H9 (cell line): ENCODE results near the gene URB1. TPM values are rescaled to one million over a fixed set of nuclear protein-coding genes. Genes with fewer than 3 reads are reported as not detected.

Experiments
- DNase-seq: peaks from one replicate; pipeline ENCODE4 v3.0.0-alpha.2; 2017
- H2AFZ ChIP-seq: one replicate; pipeline ENCODE4 v1.6.1; 2013; ENCODE audit warnings: mild to moderate bottlenecking, low read length, control low read depth, moderate library complexity
- H2AK5ac ChIP-seq: 2 replicates; pipeline ENCODE4 v1.6.1; 2013; ENCODE audit warnings: low read length, control low read depth, mixed read lengths; ENCODE audit not compliant: insufficient read length
- H2BK120ac ChIP-seq: one replicate; pipeline ENCODE4 v1.6.1; 2013; ENCODE audit warnings: low read depth, mild to moderate bottlenecking, low read length, control low read depth, inconsistent platforms; ENCODE audit not compliant: poor library complexity, severe bottlenecking
- H2BK12ac ChIP-seq: 2 replicates; pipeline ENCODE4 v1.6.1; 2013; ENCODE audit warnings: low read length, control low read depth, mixed read lengths, low read depth; ENCODE audit not compliant: insufficient read length
- H2BK15ac ChIP-seq: 2 replicates; pipeline ENCODE4 v1.6.1; 2013; ENCODE audit warnings: low read depth, low read length, control low read depth
- H2BK20ac ChIP-seq: one replicate; pipeline ENCODE4 v1.6.1; 2013; ENCODE audit warnings: low read depth, mild to moderate bottlenecking, low read length, control low read depth, inconsistent platforms; ENCODE audit not compliant: poor library complexity, severe bottlenecking
- H2BK5ac ChIP-seq: 2 replicates; pipeline ENCODE4 v1.6.1; 2013; ENCODE audit warnings: low read length, control low read depth, mixed read lengths; ENCODE audit not compliant: insufficient read length
- H3K14ac ChIP-seq: 2 replicates; pipeline ENCODE4 v1.6.1; 2013; ENCODE audit warnings: low read length, control low read depth; ENCODE audit not compliant: insufficient read depth
- H3K18ac ChIP-seq: 2 replicates; pipeline ENCODE4 v1.6.1; 2013; ENCODE audit warnings: low read depth, mild to moderate bottlenecking, mixed read lengths, low read length, control low read depth; ENCODE audit not compliant: insufficient read length
- H3K23ac ChIP-seq: 2 replicates; pipeline ENCODE4 v1.6.1; 2013; ENCODE audit warnings: low read length, control low read depth, mixed read lengths, low read depth; ENCODE audit not compliant: insufficient read length
- H3K23me2 ChIP-seq: 2 replicates; pipeline ENCODE4 v1.6.1; 2013; ENCODE audit warnings: low read depth, mild to moderate bottlenecking, mixed read lengths, low read length, control low read depth; ENCODE audit not compliant: insufficient read length, poor library complexity, severe bottlenecking
- H3K27ac ChIP-seq: 2 replicates; pipeline ENCODE4 v1.5.1; 2013; ENCODE audit warnings: low read length, control low read depth, mixed read lengths, low read depth; ENCODE audit not compliant: insufficient read length
- H3K27me3 ChIP-seq: 2 replicates; pipeline ENCODE4 v1.6.1; 2013; ENCODE audit warnings: low read length, control low read depth, inconsistent platforms; ENCODE audit not compliant: insufficient read depth
- H3K4ac ChIP-seq: 2 replicates; pipeline ENCODE4 v1.6.1; 2013; ENCODE audit warnings: low read depth, mild to moderate bottlenecking, control low read depth, inconsistent platforms, low read length, moderate library complexity
- H3K4me1 ChIP-seq: 2 replicates; pipeline ENCODE4 v1.6.1; 2013; ENCODE audit warnings: low read length, control low read depth, inconsistent platforms; ENCODE audit not compliant: insufficient read depth
- H3K4me2 ChIP-seq: 2 replicates; pipeline ENCODE4 v1.6.1; 2013; ENCODE audit warnings: low read length, control low read depth, mixed read lengths; ENCODE audit not compliant: insufficient read length, insufficient read depth
- H3K56ac ChIP-seq: 2 replicates; pipeline ENCODE4 v1.6.1; 2013; ENCODE audit warnings: low read depth, mild to moderate bottlenecking, mixed read lengths, low read length, control low read depth; ENCODE audit not compliant: insufficient read length
- H3K79me1 ChIP-seq: 2 replicates; pipeline ENCODE4 v1.6.1; 2013; ENCODE audit warnings: low read depth, mild to moderate bottlenecking, moderate library complexity, low read length, control low read depth, inconsistent platforms; ENCODE audit not compliant: insufficient read depth, poor library complexity, severe bottlenecking
- H3K79me2 ChIP-seq: 2 replicates; pipeline ENCODE4 v1.6.1; 2013; ENCODE audit warnings: low read length, control low read depth, inconsistent platforms; ENCODE audit not compliant: insufficient read depth
- H3K9ac ChIP-seq: 2 replicates; pipeline ENCODE4 v1.6.1; 2013; ENCODE audit warnings: low read length, control low read depth, mixed read lengths; ENCODE audit not compliant: insufficient read length; ENCODE audit errors: extremely low read depth
- H3K9me3 ChIP-seq: one replicate; pipeline ENCODE4 v1.6.1; 2013; ENCODE audit warnings: low read depth, low read length, inconsistent platforms; ENCODE audit not compliant: control insufficient read depth
- H3T11ph ChIP-seq: one replicate; pipeline ENCODE4 v1.6.1; 2013; ENCODE audit warnings: mild to moderate bottlenecking, low read length, control low read depth, inconsistent platforms
- H4K20me1 ChIP-seq: one replicate; pipeline ENCODE4 v1.6.1; 2013; ENCODE audit not compliant: control insufficient read depth, insufficient read length, insufficient read depth
- H4K5ac ChIP-seq: 2 replicates; pipeline ENCODE4 v1.6.1; 2013; ENCODE audit warnings: low read depth, mild to moderate bottlenecking, mixed read lengths, low read length, control low read depth; ENCODE audit not compliant: insufficient read length
- H4K8ac ChIP-seq: replicated peaks from 2 replicates; pipeline ENCODE4 v1.6.1; 2013; ENCODE audit warnings: low read length, control low read depth, mixed read lengths, low read depth; ENCODE audit not compliant: insufficient read length
- H4K91ac ChIP-seq: 2 replicates; pipeline ENCODE4 v1.6.1; 2013; ENCODE audit warnings: low read depth, mild to moderate bottlenecking, moderate library complexity, mixed read lengths, low read length, control low read depth; ENCODE audit not compliant: insufficient read length
- H3K27ac Mint-ChIP-seq, 3 experiments: 2 replicates in 2 of 3; 3 replicates in 1 of 3; pipeline ENCODE4 v1.8.0; 2020 to 2021; ENCODE audit warnings: mixed read lengths in 3 of 3, mild to moderate bottlenecking in 1 of 3, moderate library complexity in 1 of 3
- H3K27me3 Mint-ChIP-seq: 2 replicates; pipeline ENCODE4 v1.8.0; 2021; ENCODE audit warnings: low read depth, mild to moderate bottlenecking, moderate library complexity, mixed read lengths
- H3K36me3 Mint-ChIP-seq, 3 experiments: 2 replicates in 2 of 3; 3 replicates in 1 of 3; pipeline ENCODE4 v1.8.0; 2020 to 2021; ENCODE audit warnings: low read depth in 3 of 3, mixed read lengths in 3 of 3; ENCODE audit not compliant: insufficient read depth in 1 of 3
- H3K4me1 Mint-ChIP-seq, 2 experiments: 2 replicates each; pipeline ENCODE4 v1.8.0; 2020; ENCODE audit warnings: mixed read lengths in 2 of 2
- H3K4me3 Mint-ChIP-seq, 2 experiments: 2 replicates in 1 of 2; 3 replicates in 1 of 2; pipeline ENCODE4 v1.8.0; 2020 to 2021; ENCODE audit warnings: mild to moderate bottlenecking in 2 of 2, mixed read lengths in 2 of 2, moderate library complexity in 1 of 2
- H3K9me3 Mint-ChIP-seq, 2 experiments: 2 replicates in 1 of 2; 3 replicates in 1 of 2; pipeline ENCODE4 v1.8.0; 2020; ENCODE audit warnings: mild to moderate bottlenecking in 2 of 2, mixed read lengths in 2 of 2, moderate library complexity in 1 of 2
- WGBS: extraction: QIAGEN DNeasy Blood & Tissue Kit; methylation state at CpG from one replicate; pipeline ENCODE4 v1.1.7; 2013; ENCODE audit warnings: missing lambda C conversion rate, low lambda C conversion rate, mixed read lengths; ENCODE audit not compliant: insufficient read length; ENCODE audit errors: extremely low coverage; 5-methylcytosine and 5-hydroxymethylcytosine counted together
- total RNA-seq: library from RNA; stranded (reverse); gene quantifications from 2 replicates; pipeline ENCODE4 v1.2.1, GENCODE V29; 2021
- TF ChIP-seq, protein P1 (sequence below): fragments of 200-600 bp; sonication (generic); conservative IDR thresholded peaks from 3 replicates; pipeline ENCODE4 v1.8.0; 2021; ENCODE audit warnings: antibody characterized with exemption, mild to moderate bottlenecking

Gene URB1
- total RNA-seq, 1 experiment from 2014 or later, result 23.5 TPM

DNA sequence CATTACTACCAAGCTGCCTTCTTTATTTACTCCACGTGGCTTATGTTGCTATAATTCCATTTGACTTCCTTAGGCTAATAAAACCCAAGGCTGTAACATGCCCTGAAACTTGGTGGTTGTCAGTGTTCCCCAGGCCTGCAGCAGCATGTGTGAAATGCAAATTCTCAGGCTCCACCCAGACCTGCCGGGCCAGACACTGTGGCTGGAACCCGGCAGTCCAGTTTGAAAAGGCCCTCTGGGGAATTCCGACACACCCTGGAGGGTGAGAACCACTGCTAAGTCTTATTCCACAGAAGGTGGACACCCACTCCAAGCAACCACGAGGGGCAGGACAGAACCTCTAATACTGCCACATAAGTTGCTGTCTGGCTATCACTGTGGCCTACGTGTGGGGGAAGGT is 41.4 kb downstream of the URB1 start:
- no peak overlapping the region for H2BK120ac ChIP-seq
- Mint-ChIP-seq H3K27ac (no peak overlapping the region; a peak in 2 of 7 replicates), H3K4me3 (no peak overlapping the region), H3K4me1 (no peaks in the 10 kb centered on the region), H3K27me3 (no peaks in the 10 kb centered on the region), H3K36me3 (peaks cover 65 to 95% (median 88%) of the 10 kb centered on the region in 3 experiments), H3K9me3 (no peaks in the 10 kb centered on the region)
- no peaks in the 10 kb centered on the region for H3K9me3 ChIP-seq
- no peak overlapping the region for H2BK12ac ChIP-seq
- H2AK5ac ChIP-seq, result no peak overlapping the region
- H3K23me2 ChIP-seq, result no peaks in the 10 kb centered on the region
- no peak overlapping the region for H2BK5ac ChIP-seq
- no peaks in the 10 kb centered on the region for H3K79me1 ChIP-seq
- H3T11ph ChIP-seq, result no peak overlapping the region
- no peak overlapping the region for H3K14ac ChIP-seq
- TF ChIP-seq, protein P1, sequence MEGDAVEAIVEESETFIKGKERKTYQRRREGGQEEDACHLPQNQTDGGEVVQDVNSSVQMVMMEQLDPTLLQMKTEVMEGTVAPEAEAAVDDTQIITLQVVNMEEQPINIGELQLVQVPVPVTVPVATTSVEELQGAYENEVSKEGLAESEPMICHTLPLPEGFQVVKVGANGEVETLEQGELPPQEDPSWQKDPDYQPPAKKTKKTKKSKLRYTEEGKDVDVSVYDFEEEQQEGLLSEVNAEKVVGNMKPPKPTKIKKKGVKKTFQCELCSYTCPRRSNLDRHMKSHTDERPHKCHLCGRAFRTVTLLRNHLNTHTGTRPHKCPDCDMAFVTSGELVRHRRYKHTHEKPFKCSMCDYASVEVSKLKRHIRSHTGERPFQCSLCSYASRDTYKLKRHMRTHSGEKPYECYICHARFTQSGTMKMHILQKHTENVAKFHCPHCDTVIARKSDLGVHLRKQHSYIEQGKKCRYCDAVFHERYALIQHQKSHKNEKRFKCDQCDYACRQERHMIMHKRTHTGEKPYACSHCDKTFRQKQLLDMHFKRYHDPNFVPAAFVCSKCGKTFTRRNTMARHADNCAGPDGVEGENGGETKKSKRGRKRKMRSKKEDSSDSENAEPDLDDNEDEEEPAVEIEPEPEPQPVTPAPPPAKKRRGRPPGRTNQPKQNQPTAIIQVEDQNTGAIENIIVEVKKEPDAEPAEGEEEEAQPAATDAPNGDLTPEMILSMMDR, result no peak
- H4K20me1 ChIP-seq, result no peaks in the 10 kb centered on the region
- DNase-seq, result peak; percentile 6
- H3K79me2 ChIP-seq, result no peaks in the 10 kb centered on the region
- H3K4me2 ChIP-seq, result no peak overlapping the region
- H4K5ac ChIP-seq, result no peak overlapping the region
- H4K91ac ChIP-seq, result no peak overlapping the region
- H3K27me3 ChIP-seq, result no peaks in the 10 kb centered on the region
- no peak overlapping the region for H3K56ac ChIP-seq
- no peak overlapping the region for H2BK20ac ChIP-seq
- H3K27ac ChIP-seq, result no peak overlapping the region
- no peak overlapping the region for H2BK15ac ChIP-seq
- no peak overlapping the region for H4K8ac ChIP-seq
- H3K9ac ChIP-seq, result no peak overlapping the region
- no peaks in the 10 kb centered on the region for H3K4me1 ChIP-seq
- H2AFZ ChIP-seq, result no peak overlapping the region
- H3K23ac ChIP-seq, result no peak overlapping the region
- no CpG with 5 or more reads among the region's 6 CpGs for WGBS
- H3K18ac ChIP-seq, result no peak overlapping the region
- H3K4ac ChIP-seq, result no peak overlapping the region
